K562 (cell line): ENCODE measurements around the gene ASB13. TPM values are rescaled to one million over a fixed set of nuclear protein-coding genes. Genes with fewer than 3 reads are reported as not detected.

ENCODE experiments used
- ATAC-seq: fragments of 200-7000 bp; cut with Tn5 transposase; 3 replicates; pipeline ENCODE4 v1.9.1; 2020; ENCODE audit warnings: moderate library complexity
- BruUV-seq: library from RNA; stranded (reverse); fragments of 400-500 nt; replicated peaks from 2 replicates; lab custom pipeline; 2021; lab: Mats Ljungman, UMichigan
- CTCF ChIA-PET: fragments of 300-600 bp; formaldehyde crosslinking; extraction: SDS; loops from one replicate; lab custom pipeline; 2021; ENCODE audit warnings: low intra/inter-chr PET ratio; lab: Yijun Ruan, JAX
- POLR2A ChIA-PET: fragments of 300-600, 350-650 bp; sonication (Branson Sonifier 250); formaldehyde crosslinking; extraction: SDS; loops from one replicate; lab custom pipeline; 2021; ENCODE audit warnings: antibody characterized with exemption, inconsistent platforms; lab: Yijun Ruan, JAX
- DNase-seq, 4 experiments: peaks; one replicate each; pipeline versions ENCODE4 v3.0.0 to v3.0.0-alpha.2; 2011 to 2018; ENCODE audit warnings: low spot score in 3 of 4, mixed read lengths in 3 of 4; ENCODE audit errors: extremely low read depth in 1 of 4
- FAIRE-seq: peaks from 2 replicates; lab custom pipeline; 2011; peaks lifted over from hg19 to GRCh38; lab: Jason Lieb, UNC
- H2AFZ ChIP-seq: 2 replicates; pipeline ENCODE4 v1.6.0; 2011; ENCODE audit warnings: low read depth, low read length, control low read depth, inconsistent platforms
- H3K27ac ChIP-seq: fragments of 200-600 bp; 3 replicates; pipeline ENCODE4 v1.8.0; 2011; ENCODE audit warnings: low read depth, mild to moderate bottlenecking, control low read depth, inconsistent platforms, low read length, moderate library complexity, mixed read lengths; ENCODE audit errors: extremely low read depth
- H3K27me3 ChIP-seq, 2 experiments: fragments of 300-600 bp in 1 of 2; 2 replicates in 1 of 2; 3 replicates in 1 of 2; pipeline versions ENCODE4 v1.6.0 to v1.8.0; 2011; ENCODE audit warnings: inconsistent platforms in 2 of 2, low read length in 2 of 2, mild to moderate bottlenecking in 1 of 2, mixed read lengths in 1 of 2, moderate library complexity in 1 of 2; ENCODE audit not compliant: control insufficient read depth in 2 of 2, insufficient read depth in 2 of 2
- H3K36me3 ChIP-seq: fragments of 300-600 bp; 3 replicates; pipeline ENCODE4 v1.8.0; 2011; ENCODE audit warnings: mild to moderate bottlenecking, low read length, inconsistent platforms; ENCODE audit not compliant: control insufficient read depth, insufficient read depth
- H3K4me1 ChIP-seq, 2 experiments: fragments of 200-600 bp in 1 of 2; replicated peaks in 1 of 2; 2 replicates in 1 of 2; 3 replicates in 1 of 2; pipeline versions ENCODE4 v1.5.1 to v1.8.0; 2011; ENCODE audit warnings: inconsistent platforms in 2 of 2, low read length in 2 of 2, mild to moderate bottlenecking in 1 of 2, mixed read lengths in 1 of 2, moderate library complexity in 1 of 2; ENCODE audit not compliant: control insufficient read depth in 2 of 2, insufficient read depth in 2 of 2
- H3K4me2 ChIP-seq: 2 replicates; pipeline ENCODE4 v1.6.1; 2011; ENCODE audit warnings: low read length, control low read depth, inconsistent platforms, mixed read lengths; ENCODE audit not compliant: insufficient read depth
- H3K4me3 ChIP-seq: fragments of 200-600 bp; sonication (generic), shearing (Covaris generic); 2 replicates; pipeline ENCODE4 v1.5.1; 2016; ENCODE audit warnings: control low read depth, inconsistent platforms
- H3K79me2 ChIP-seq: fragments of 200-600 bp; 3 replicates; pipeline ENCODE4 v1.8.0; 2011; ENCODE audit warnings: low read length, inconsistent platforms; ENCODE audit not compliant: control insufficient read depth, insufficient read depth
- H3K9ac ChIP-seq, 2 experiments: 2 replicates each; pipeline versions ENCODE4 v1.6.0 to v1.6.1; 2011; ENCODE audit warnings: low read depth in 2 of 2, low read length in 2 of 2, control low read depth in 1 of 2, inconsistent platforms in 1 of 2, mild to moderate bottlenecking in 1 of 2, mixed read lengths in 1 of 2; ENCODE audit not compliant: insufficient read depth in 1 of 2
- H3K9me1 ChIP-seq: one replicate; pipeline ENCODE4 v1.6.0; 2011; ENCODE audit warnings: inconsistent platforms, mild to moderate bottlenecking, low read length, moderate library complexity; ENCODE audit not compliant: control insufficient read depth, insufficient read depth
- H3K9me3 ChIP-seq: replicated peaks from 2 replicates; pipeline ENCODE4 v1.5.1; 2011; ENCODE audit warnings: low read depth, low read length, inconsistent platforms; ENCODE audit not compliant: control insufficient read depth, insufficient read depth
- H4K20me1 ChIP-seq: replicated peaks from 2 replicates; pipeline ENCODE4 v1.6.1; 2011; ENCODE audit warnings: low read length, inconsistent platforms, mixed read lengths; ENCODE audit not compliant: control insufficient read depth, insufficient read depth
- BACH1 ChIP-seq: fragments of 200-800 bp; sonication (Bioruptor generic); IDR thresholded peaks from 2 replicates; pipeline ENCODE4 v1.6.1; 2016; ENCODE audit warnings: missing genetic modification characterization, missing compliant biosample characterization
- CBX8 ChIP-seq: fragments of 200-600 bp; sonication (generic); IDR thresholded peaks from 2 replicates; pipeline ENCODE4 v1.6.1; 2012; ENCODE audit warnings: borderline replicate concordance, mixed run types, low read depth, mild to moderate bottlenecking, moderate library complexity, mixed read lengths, low read length, control low read depth, inconsistent platforms; ENCODE audit not compliant: poor library complexity, severe bottlenecking; ENCODE audit errors: extremely low read depth
- CHAMP1 ChIP-seq: fragments of 450-650 bp; IDR thresholded peaks from 2 replicates; pipeline ENCODE4 v1.6.1; 2016; ENCODE audit warnings: mild to moderate bottlenecking
- CREM ChIP-seq: IDR thresholded peaks from 2 replicates; pipeline ENCODE4 v1.6.1; 2014; ENCODE audit warnings: antibody characterized with exemption, low read depth
- EP400 ChIP-seq: fragments of 450-650 bp; IDR thresholded peaks from 2 replicates; pipeline ENCODE4 v1.6.1; 2017; ENCODE audit warnings: antibody characterized with exemption, mild to moderate bottlenecking, moderate library complexity
- ETV6 ChIP-seq, 3 experiments: fragments of 150-350 bp in 1 of 3; sonication (generic) in 1 of 3; formaldehyde crosslinking in 1 of 3; IDR thresholded peaks; 2 replicates each; pipeline versions ENCODE4 v1.6.1 to v1.8.0; 2014 to 2022; ENCODE audit warnings: borderline replicate concordance in 2 of 3, low read depth in 2 of 3, antibody characterized with exemption in 1 of 3, low read length in 1 of 3, mild to moderate bottlenecking in 1 of 3, missing genetic modification reagents in 1 of 3
- FOXA1 ChIP-seq: fragments of 450-650 bp; IDR thresholded peaks from 2 replicates; pipeline ENCODE4 v1.6.1; 2016; ENCODE audit warnings: mild to moderate bottlenecking, borderline replicate concordance
- GMEB1 ChIP-seq: fragments of 250-450 bp; sonication (Bioruptor Pico); IDR thresholded peaks from 2 replicates; pipeline ENCODE4 v1.4.0; 2020; ENCODE audit warnings: mild to moderate bottlenecking
- KLF10 ChIP-seq: fragments of 250-450 bp; sonication (Bioruptor Pico); IDR thresholded peaks from 2 replicates; pipeline ENCODE4 v1.6.1; 2021; ENCODE audit warnings: matching md5 sums
- LEF1 ChIP-seq: fragments of 450-650 bp; IDR thresholded peaks from 2 replicates; pipeline ENCODE4 v1.6.1; 2016; ENCODE audit warnings: mild to moderate bottlenecking
- MAFG ChIP-seq: fragments of 450-650 bp; conservative IDR thresholded peaks from 2 replicates; pipeline ENCODE4 v1.6.1; 2016; ENCODE audit warnings: missing genetic modification characterization, missing compliant biosample characterization
- MTF1 ChIP-seq: fragments of 250-450 bp; sonication (Bioruptor Pico); IDR thresholded peaks from 2 replicates; pipeline ENCODE4 v1.9.0; 2021; ENCODE audit warnings: moderate library complexity, mild to moderate bottlenecking, inconsistent platforms, borderline replicate concordance
- PCBP1 ChIP-seq: fragments of 200-400 bp; formaldehyde crosslinking; IDR thresholded peaks from 2 replicates; pipeline ENCODE4 v1.6.1; 2018; ENCODE audit warnings: mild to moderate bottlenecking, low read depth, low read length; ENCODE audit not compliant: poor library complexity, severe bottlenecking
- RBFOX2 ChIP-seq: fragments of 200-400 bp; formaldehyde crosslinking; IDR thresholded peaks from 2 replicates; pipeline ENCODE4 v1.6.1; 2017; ENCODE audit warnings: low read depth, mild to moderate bottlenecking, low read length, moderate library complexity
- TSC22D4 ChIP-seq: fragments of 450-650 bp; IDR thresholded peaks from 2 replicates; pipeline ENCODE4 v1.6.1; 2016; ENCODE audit warnings: missing genetic modification characterization, missing biosample characterization, control low read depth
- VEZF1 ChIP-seq: fragments of 200-800 bp; sonication (Bioruptor generic); IDR thresholded peaks from 2 replicates; pipeline ENCODE4 v1.6.1; 2017; ENCODE audit warnings: missing genetic modification characterization, missing compliant biosample characterization
- ZNF143 ChIP-seq: sonication (generic); formaldehyde crosslinking; IDR thresholded peaks from 2 replicates; pipeline ENCODE4 v1.9.0; 2022; ENCODE audit warnings: mild to moderate bottlenecking, missing genetic modification reagents
- WGBS: fragments of 100-300 bp; shearing (Covaris generic); methylation state at CpG from one replicate; pipeline ENCODE4 v1.1.6; 2016; ENCODE audit warnings: low coverage, mixed read lengths; ENCODE audit not compliant: insufficient coverage; ENCODE audit errors: missing lambda C conversion rate; 5-methylcytosine and 5-hydroxymethylcytosine counted together
- in situ Hi-C: fragments of 300-500 bp; cut with MboI; formaldehyde crosslinking; loops from 4 replicates; pipeline ENCODE4 v1.15.0; 2018; ENCODE audit warnings: inconsistent platforms, mixed read lengths
- intact Hi-C: fragments of 100-400 bp; cut with micrococcal nuclease; formaldehyde crosslinking; loops from 2 replicates; pipeline ENCODE4 v1.14.2; 2022
- polyA plus RNA-seq, 8 experiments: library from polyadenylated mRNA; depleted of rRNA in 4 of 8; stranded (reverse) in 5 of 8; unstranded in 3 of 8; fragments of >200 nt; fragmentation: Nextera tagmentation in 2 of 8; fragmentation: Illumina TruSeq in 1 of 8; extraction: Ambion mirVana in 2 of 8; extraction: Trizol in 1 of 8; gene quantifications; 2 replicates each; pipeline versions ENCODE4 v1.2.1 to v1.2.3, GENCODE V29; 2011 to 2014; ENCODE audit warnings: inconsistent platforms in 1 of 8, missing spikeins in 1 of 8
- total RNA-seq, 7 experiments: library from RNA; depleted of rRNA in 6 of 7; stranded (reverse); fragments of >200 nt in 6 of 7; fragmentation: Illumina TruSeq in 2 of 7; extraction: Trizol in 2 of 7; gene quantifications; 2 replicates each; pipeline versions ENCODE4 v1.2.1 to v1.2.3, GENCODE V29; 2011 to 2021; ENCODE audit warnings: low replicate concordance in 1 of 7

The ASB13 gene
- total and polyA plus RNA-seq, 9 of the 15 experiments (the other 6 are each of a cell fraction or from before 2014, with no cell fraction given), result 5.2 to 28.8 (median 16.9) TPM

GRCh38 chr10:5591336-5591824 lies 75.0 kb downstream of the ASB13 start:
- peaks cover 18 to 21% of the 10 kb centered on the region in 2 experiments for H3K4me1 ChIP-seq
- H3K9me1 ChIP-seq, result no peaks in the 10 kb centered on the region
- CTCF ChIA-PET, result no interaction called here
- H4K20me1 ChIP-seq, result no peaks in the 10 kb centered on the region
- DNase-seq (no peak), ATAC-seq (no peak), FAIRE-seq (no peak)
- no peaks in the 10 kb centered on the region for H3K36me3 ChIP-seq
- no peak overlapping the region for H3K4me3 ChIP-seq
- no peak overlapping the region for H3K9ac ChIP-seq
- POLR2A ChIA-PET, result interaction anchor here (1.1 to 1.4 kb wide), 2 partner anchors 10 to 18 kb away, joined by 3 to 5 read pairs; no protein-coding TSS in a partner anchor
- H3K4me2 ChIP-seq, result no peak overlapping the region
- intact Hi-C loops (no loop called here), in situ Hi-C loops (no loop called here)
- H3K27ac ChIP-seq, result no peak overlapping the region
- H2AFZ ChIP-seq, result no peak overlapping the region
- 72% methylated on average over 13 of the region's 14 CpGs for WGBS
- BruUV-seq, result no TSS peak
- no peaks in the 10 kb centered on the region for H3K9me3 ChIP-seq
- no peaks in the 10 kb centered on the region for H3K79me2 ChIP-seq
- TF ChIP-seq CBX8, result no peak
- no peak for TF ChIP-seq RBFOX2
- TF ChIP-seq MTF1, result no peak
- TF ChIP-seq CHAMP1, result no peak
- TF ChIP-seq GMEB1 (CRISPR knock-in tag), result no peak
- no peak for TF ChIP-seq FOXA1
- TF ChIP-seq LEF1, result no peak
- no peak for TF ChIP-seq EP400
- TF ChIP-seq ZNF143, result no peak
- no peak for TF ChIP-seq PCBP1
- no peak for TF ChIP-seq MAFG
- TF ChIP-seq ETV6 (IDR thresholded peaks at IDR 0.05; ENCODE audit: borderline replicate concordance in 1 of 2, low read depth in 2 of 2, low read length in 1 of 2), result no peak
- no peak for TF ChIP-seq ETV6 (CRISPR knock-in tag; IDR thresholded peaks at IDR 0.05; ENCODE audit: borderline replicate concordance)
- no peak for TF ChIP-seq CREM
- no peak for TF ChIP-seq BACH1 (tag)
- TF ChIP-seq KLF10 (CRISPR knock-in tag), result no peak
- no peak for TF ChIP-seq TSC22D4 (tag)
- no peak for TF ChIP-seq VEZF1 (CRISPR knock-in tag)
- H3K27me3 ChIP-seq, result no peaks in the 10 kb centered on the region
